GM18498 (cell line): ENCODE data around the gene LDLRAD4.
"Not testable (repeated sequence)": the region's sequence is repeated elsewhere in the genome, so short reads cannot be mapped to it uniquely, and the experiment has no call there.

Experiments
- ATAC-seq: cut with Tn5 transposase; IDR thresholded peaks from one replicate; pipeline ENCODE4 v1.9.1; 2021; ENCODE audit warnings: mild to moderate bottlenecking, moderate library complexity; ENCODE audit not compliant: unreplicated experiment

LDLRAD4 gene

DNA sequence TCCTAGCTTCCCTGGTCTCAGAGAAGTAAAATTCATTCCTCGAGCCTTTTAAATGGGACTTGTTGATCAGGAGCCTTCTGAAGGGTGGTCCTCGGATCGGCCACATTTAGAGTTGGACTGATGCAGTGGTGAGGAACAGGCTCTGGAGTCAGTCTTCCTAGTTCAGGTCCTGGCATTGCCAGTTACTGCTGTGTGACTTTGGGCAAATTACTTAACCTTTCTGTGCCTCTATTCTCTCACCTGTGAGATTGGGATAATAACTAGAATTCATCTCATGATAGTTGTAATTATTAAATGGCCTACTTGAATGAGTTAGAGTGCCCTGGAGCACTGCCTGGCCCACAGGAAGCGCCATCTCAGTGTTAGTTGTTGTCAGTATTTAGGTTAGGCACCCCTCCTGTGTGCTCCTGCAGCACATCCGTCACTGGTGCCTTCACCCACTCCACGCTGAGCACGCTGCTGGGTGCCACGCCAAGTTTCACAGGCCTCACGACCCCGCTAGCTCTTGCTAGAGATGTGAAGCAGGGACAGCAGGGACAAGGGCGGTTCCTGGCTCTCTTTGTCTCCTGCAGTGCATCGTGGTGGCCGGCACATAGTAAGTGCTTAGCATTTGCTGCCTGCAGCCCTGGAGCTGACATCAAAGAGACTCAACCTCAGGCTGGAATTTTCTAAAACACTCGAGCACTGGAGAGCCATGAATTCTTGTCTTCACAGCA lies 384.9 kb downstream of the LDLRAD4 start:
- ATAC-seq = no peak

- no peak for ATAC-seq
These were observed 386.2 kb downstream of the LDLRAD4 start for GRCh38 chr18:13604786-13605185.

DNA sequence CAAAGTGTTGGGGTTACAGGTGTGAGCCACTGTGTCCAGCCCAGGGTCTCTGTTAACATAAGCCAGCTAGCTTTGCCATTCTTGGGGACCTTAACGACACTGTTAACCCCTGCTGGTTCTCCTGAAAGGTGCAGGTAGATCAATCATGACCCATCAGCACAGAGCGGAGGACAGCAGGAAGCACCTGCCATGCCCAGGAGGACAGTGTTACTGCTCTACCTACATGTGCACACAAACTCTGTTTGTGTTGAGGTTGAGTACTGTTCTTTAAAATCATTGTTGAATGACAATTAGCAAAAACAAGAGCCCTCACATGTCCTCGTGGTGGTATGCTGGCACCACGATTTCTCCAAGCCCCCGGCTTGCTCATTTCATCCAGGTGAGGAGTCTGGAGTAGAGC lies 386.9 kb downstream of the LDLRAD4 start:
- no peak for ATAC-seq

- ATAC-seq = no peak
These were observed 387.3 kb downstream of the LDLRAD4 start for GRCh38 chr18:13605901-13606300.

DNA sequence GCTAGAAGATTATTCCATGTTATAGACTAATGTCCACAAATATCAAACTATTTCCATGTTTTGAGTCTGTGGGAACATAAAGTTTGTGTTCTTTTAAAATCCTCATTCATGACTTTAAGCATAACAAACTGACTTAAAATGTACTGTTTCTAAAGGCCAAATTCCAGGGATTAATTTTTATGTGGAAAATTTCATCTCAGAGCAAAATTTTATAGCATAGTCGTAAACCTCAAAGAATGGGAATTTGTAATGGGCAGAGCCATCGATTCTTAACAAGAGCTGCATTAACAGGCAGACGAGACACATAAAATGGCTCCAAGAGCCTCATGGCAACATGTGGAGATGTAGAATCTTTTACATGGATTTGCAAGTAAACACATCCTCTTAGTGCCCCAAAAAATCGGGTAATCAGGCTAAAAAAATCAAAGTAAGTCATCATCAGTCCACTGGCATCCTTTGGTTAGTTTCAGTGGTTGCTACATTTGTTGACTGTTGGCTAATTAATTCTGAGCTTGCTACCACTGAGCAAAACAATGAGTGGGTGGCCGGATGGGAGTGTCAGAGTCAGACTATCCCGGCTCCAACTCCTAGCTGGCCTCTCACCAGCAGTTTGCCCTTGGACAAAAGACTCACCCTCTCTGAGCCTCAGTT lies 388.2 kb downstream of the LDLRAD4 start:
- ATAC-seq = no peak

- ATAC-seq = not testable (repeated sequence)
These were observed 389.5 kb downstream of the LDLRAD4 start for GRCh38 chr18:13608024-13608562.

DNA sequence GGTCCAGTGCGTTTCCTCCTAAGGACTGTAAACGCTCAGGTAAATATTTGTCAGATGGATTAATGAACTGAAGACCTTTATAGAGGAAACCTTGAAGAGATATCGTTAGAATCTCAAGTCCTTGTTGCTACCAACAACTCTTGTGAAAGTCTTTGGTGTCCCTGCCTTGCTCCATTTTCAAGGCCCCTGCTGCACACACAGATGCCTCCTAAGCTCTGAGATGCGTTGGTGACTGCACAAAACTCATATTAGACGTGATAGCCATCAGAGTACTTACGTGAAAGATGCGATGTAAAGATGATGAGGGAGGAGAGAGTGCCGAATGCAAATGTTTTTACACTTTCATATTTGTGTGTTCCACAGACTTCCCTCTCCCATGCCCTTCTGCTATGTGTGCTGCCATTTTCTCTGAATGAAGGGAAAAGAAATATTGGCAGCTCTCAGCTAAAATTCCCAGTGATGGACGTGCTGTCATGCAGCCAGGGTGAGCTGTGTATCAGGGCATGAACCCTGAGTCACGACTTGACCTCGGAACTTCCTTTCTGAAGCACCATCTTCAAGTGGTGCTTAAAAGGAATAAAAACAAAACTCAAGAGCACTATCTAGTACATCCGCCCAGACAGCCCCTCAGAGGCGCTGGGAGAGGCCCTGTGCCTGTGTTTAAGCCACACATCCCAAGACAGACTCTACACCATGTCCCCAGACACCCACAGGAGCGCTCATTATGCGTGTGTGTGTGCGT lies 390.4 kb downstream of the LDLRAD4 start:
- no peak for ATAC-seq

GRCh38 chr18:13610555-13611141 lies 392.1 kb downstream of the LDLRAD4 start:
- ATAC-seq = no peak

- peak; percentile 18 for ATAC-seq
These were observed 392.6 kb downstream of the LDLRAD4 start for GRCh38 chr18:13611142-13611600.

GRCh38 chr18:13611601-13612195 lies 393.1 kb downstream of the LDLRAD4 start:
- ATAC-seq = peak; percentile 14

DNA sequence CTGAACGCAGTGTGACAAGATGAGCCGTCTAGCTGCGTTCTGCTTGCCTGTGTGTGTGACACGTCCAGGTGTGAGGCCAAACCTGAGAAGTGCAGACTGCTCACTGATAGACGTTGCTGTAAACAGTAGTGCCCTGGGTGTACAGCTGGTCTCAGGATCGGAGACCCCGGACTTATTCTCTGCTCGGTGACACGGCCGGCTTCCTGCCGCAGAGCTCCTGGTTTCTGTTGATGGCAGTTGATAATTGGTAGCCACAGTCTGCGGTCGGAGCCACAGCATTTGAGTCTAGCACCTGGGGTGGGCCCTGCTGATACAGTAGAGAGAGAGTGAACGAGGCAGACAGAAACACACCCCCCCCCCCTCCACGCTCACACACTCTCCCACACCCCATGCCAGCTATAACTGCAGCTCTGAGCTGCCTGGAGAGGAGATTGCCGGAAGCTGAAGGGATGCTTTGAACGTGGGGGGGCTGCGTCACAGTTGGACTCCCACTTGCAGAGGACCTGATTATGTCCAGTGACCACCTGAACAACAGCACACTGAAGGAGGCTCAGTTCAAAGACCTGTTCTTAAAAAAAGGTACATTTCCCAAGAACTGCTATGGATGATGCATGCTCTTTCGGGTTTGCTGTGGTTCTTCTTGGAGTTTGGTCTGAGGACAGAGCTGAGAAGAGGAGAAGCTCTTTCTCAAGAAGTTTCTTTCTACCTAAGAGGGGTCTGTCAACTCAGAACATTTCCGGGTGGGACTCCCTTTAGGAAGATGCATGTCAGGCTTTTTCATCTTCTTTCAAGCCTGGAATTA lies 393.8 kb downstream of the LDLRAD4 start:
- ATAC-seq = peak; percentile 68

DNA sequence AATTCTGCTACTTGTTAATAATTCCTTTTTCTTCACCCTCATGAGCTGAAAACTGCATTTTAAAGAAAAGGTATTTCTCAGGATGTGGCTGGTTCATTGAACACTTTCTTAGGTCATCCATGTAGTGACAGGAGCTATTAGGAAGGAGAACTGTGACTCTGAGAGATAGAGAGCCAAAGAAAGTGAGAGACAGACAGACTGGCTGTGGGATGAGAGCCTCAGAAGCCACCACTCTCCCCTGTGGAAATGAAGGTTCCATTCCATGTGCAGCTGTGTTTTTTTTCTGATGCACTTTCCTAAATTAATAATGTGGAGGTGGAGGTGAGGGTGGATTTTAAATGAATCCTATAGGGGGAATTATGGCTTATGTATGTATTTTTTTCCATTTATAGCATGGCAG lies 394.5 kb downstream of the LDLRAD4 start:
- no peak for ATAC-seq

DNA sequence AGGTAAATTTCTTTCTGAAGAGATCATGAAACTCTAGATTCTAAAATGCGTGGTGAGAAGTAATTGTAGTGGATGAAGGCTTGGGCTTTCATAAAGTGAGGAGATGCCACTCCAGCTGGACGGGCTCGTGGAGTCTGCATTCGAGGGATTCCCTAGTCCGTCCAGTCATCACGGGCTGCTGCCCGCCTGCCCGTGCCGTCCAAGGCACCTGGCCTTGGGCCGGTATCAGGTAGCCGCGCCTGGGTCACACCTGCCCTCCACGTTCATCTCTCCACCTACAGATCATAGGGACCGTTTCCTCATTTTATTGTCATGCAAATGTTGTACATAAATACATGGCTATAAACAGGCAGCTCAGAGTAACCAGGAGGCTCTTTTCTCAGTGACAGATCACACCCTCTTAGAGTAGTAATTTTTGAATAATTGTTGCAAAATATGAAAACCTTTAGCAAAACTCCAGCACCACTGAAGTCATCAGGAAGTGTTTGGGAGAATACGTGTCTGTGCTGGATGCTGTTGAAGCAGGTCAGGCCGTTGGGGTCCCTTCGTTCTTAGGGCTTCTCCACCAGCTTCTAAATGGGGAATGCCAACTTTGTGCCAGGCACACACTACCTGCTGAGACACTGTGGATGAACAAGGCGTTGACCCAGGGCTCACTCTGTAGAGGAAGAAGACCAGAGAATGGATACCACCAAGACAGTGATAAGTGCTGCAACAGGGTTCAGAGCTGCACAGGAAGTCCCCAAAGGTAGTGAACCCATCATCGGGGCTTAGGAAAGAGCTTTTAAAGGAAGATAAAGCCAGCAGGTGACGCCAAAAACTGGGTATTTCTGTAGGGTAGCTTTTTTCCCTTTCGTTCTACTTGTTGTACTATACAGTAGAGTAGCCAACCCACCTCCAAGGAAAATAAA lies 395.3 kb downstream of the LDLRAD4 start:
- no peak for ATAC-seq

DNA sequence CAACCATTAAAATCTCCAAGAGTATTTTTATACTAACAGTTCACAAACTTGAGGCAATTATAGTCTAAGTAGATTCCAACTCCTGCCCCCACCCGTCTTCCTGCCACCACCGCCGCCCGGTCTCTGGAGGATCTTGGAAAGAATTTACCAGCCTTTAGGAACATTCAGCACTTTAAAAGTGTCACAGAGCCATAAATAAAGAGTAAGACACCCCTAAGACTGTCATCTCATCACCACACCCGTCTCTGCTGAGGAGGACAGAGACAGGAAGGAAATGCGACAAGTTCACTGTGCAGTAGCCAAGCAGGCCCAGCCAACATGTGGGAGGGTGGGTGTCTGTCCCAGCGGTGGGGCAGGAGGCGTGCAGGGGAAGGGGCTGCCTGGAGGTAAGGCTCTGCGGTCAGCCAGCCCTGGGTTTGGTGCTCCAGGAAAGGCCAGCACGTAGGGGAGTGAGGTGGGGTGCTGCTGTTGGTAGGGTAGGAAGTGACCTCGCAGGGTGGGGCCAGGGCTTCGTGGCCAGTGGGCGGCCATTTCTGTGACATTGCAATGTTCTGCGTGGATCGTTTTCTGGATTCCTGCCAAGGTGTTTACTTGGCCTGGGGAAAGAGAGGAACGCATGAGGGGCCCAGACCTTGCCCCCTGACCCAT lies 396.2 kb downstream of the LDLRAD4 start:
- ATAC-seq = no peak

DNA sequence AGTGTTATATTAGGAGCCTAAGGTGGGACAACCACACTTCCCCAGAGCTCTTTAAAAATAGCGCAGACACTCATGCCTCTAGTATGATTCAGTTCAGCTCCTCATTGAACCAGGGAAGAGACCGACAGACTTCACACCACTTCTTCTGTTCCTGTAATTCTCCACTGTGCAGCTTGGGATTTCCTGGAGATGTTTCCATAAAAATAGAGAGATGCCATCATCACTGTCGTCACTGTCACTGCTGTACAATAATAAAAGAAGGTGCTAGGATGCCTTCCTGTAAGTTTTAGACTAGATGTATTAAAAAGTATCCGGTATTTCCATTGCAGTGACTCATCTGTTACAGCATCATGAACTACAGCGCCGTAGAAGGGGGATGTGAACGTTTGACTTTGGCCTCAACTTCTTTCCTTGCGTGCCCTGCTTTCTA lies 396.9 kb downstream of the LDLRAD4 start:
- ATAC-seq = no peak

GRCh38 chr18:13616041-13616440 lies 397.5 kb downstream of the LDLRAD4 start:
- no peak for ATAC-seq

DNA sequence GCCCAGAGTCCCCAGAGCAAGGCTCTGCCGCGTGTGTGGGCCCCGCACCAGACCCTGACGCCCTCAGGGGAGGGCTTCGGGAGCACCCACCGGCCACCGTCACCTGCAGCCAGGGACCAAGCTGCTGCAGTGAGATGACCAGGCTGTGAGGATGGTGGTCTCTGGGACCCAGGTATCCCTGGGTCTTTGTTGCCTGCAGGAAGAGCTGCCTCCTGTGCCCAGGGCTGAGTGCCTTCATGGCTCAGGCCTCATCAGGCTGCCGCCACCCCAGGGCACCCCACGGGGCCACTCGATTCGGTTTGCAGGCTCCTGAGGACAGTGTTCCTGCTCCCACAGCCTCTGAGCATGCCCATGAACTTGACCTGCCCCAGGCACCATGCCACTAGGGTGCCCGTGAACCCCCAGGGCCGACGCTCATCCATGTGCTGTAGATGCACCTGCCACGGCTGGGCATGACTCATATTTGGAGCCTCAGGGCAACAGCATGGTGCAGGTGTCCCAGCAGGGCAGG lies 398.0 kb downstream of the LDLRAD4 start:
- no peak for ATAC-seq

- no peak for ATAC-seq
These were observed 399.4 kb downstream of the LDLRAD4 start for GRCh38 chr18:13617826-13618515.
